Spleen (tissue), 7 donors: ENCODE data around the gene ADCY6.

Source experiments
- CTCF ChIP-seq, 11 experiments: fragments of 200-600 bp in 7 of 11; fragments of 450-650 bp in 4 of 11; sonication (generic) in 4 of 11; IDR thresholded peaks in 8 of 11; conservative IDR thresholded peaks in 3 of 11; 1 replicate in 7 of 11; 2 replicates in 4 of 11; pipeline versions ENCODE4 v1.4.0 to v1.8.0; 2016 to 2021; ENCODE audit warnings: antibody characterized with exemption in 11 of 11, inconsistent platforms in 4 of 11, mild to moderate bottlenecking in 1 of 11
- POLR2A ChIP-seq, 3 donors: fragments of 450-650 bp; IDR thresholded peaks; one replicate each; pipeline ENCODE4 v1.5.1; 2017; ENCODE audit warnings: antibody characterized with exemption in 3 of 3, mild to moderate bottlenecking in 1 of 3
- donor health status: DM: no; HTN: no; CAD: no; lungs with moderate emphysema.
- donor health status: DM: no; HTN: no; CAD: no.
- donor health status: DM: no; HTN: no; CAD: no.

- no peak for TF ChIP-seq CTCF (IDR thresholded peaks at IDR 0.05 in 8 of 11, conservative IDR thresholded peaks at IDR 0.05 in 3 of 11)
- TF ChIP-seq POLR2A (IDR thresholded peaks at IDR 0.05), result no peak
Measured at GRCh38 chr12:48819986-48820725, 31.3 kb upstream of the ADCY6 start.
